ENCODE measurements around the gene RMI2.
"Not testable (repeated sequence)": the region's sequence is repeated elsewhere in the genome, so short reads cannot be mapped to it uniquely, and the experiment has no call there.

The RMI2 gene

DNA sequence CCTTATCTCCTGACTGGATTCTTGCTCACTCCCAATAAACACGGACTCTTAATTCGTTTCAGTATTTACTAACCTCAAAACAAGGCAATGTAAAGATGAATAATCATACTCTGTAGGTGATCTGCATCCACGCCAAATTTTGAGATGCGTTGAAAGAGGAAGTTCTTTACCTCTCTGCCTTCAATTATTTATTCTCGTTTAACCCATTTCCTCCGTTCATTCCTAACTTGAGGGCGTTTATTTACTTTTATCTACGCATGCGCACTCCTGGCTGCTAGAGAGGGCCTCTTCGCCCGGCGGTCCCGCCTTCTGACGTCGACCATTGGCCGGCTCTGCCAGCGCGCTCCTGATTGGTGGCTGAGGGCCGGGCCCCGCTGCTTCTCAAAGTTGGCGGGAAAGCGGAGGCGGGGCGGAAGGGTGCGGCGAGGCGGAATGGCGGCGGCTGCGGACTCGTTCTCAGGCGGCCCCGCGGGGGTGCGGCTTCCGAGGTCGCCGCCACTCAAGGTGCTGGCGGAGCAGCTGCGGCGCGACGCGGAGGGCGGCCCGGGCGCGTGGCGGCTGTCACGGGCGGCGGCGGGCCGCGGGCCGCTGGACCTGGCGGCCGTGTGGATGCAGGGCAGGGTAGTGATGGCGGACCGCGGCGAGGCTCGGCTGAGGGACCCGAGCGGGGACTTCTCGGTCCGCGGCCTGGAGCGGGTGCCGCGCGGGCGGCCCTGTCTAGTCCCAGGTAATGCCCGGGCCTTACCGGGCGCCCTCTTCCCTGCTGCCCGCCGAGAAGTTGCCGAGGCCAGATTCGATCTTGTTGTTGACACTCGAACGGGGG, at the start of gene RMI2:
Gene RMI2 (plus strand): TSS at position 420 of the 823 bp plus-strand sequence. CDS start 13 bp downstream, at position 433.
- peak; percentile 87 to 88 for DNase-seq (ENCODE audit: low read depth in 2 of 2)

DNA sequence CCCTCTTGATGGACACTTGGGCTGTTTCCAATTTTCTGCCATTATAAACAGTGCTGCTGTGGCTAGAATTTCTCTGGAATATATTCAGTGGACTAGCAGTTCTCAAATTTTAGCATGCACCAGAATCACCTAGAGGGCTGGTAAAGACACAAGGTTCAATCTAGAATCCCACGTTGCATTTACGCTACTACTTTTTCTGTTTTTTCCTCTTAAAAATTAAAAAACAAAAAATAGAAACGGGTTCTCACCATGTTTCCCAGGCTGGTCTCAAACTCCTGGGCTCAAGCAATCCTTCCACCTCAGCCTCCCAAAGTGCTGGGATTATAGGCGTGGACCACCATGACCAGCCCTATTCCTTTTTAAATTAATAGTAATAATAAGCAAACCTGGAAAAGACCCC, 49.6 kb upstream of the RMI2 start:
- no peak for DNase-seq (ENCODE audit: low read depth in 2 of 2)

DNA sequence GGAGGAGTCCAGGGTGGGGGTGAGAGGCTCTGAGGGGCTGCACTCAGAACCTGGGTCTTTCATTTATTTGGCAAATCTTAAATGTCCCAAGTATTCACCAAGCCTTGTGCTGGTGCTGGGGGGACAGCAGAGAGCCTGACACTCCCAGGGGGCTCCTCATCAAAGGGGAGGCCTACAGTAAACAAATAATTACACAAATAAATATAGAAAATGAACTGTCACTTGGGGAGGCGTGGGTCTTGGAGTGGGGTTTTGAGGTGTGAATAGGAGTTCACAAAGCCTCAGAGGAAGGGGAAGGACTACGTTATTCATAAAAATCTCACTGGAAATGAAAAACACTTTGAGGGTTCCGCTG, 48.9 kb upstream of the RMI2 start:
- no peak for DNase-seq (ENCODE audit: low read depth in 2 of 2)

DNA sequence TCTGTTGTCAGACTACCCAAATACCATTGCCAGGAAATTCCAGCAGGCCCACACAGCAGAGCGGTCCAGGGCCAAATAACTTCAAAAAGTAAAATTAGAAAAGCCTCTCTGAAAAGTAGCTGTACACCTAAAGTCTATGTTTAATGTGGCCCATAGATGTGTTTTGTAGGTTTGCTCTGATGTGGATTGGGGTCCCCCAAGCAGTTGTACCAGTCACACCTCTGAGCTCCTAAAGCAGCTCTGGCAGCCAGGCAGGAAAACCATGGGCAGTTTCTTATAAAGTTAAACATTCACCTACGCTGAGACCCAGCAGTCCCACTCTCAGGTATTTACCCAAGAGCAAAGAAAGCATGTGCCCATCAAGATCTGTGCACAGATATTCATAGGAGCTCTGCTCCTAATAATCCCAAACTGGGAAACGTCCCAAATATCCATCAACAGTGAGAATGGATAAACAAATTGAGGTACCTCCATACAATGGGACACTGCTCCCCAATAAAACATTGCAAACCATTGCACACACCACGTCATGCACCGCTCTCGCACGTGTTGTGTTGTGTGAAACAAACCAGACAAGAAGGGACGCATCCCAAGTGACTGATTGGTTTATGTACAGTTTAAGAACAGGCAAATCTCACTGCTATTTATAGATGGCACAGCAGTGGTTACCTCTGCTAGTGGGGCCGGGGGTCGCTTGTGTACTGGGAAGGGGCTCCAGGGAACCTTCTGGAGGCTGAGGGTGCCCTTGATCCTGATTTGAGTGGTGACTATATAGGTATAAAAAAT, 48.4 kb upstream of the RMI2 start:
- DNase-seq (ENCODE audit: low read depth in 2 of 2), result no peak

DNA sequence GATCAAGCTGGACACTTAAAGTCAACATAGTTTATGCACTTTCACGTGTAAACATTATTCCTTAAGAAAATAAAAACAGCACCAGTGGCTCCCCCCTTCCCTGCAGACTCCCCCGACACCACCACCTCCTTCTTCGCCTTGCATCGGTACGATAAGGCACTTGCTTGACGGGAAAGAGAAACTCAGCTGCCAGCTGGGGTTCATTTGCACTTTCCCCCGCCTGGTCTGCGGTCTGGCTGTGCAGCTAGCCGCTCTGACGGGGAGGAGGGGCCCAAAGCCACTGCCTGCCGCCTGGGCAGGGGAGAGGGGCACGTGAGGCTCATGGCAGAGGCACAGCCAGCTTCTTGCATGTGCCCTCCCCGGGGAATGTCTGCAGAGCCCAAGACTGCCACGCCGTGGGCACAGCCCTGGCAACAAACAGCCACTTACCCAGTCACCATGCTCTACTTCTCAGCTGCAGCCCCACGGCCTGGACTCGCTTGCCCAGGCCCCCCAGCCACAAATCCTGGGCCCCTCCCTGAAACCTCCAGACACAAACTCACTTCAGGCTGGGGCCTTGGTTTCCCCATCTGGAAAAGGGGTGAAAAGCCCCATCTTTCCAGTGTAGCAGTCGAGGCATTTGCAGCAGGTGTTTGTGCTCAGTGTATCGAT, 47.6 kb upstream of the RMI2 start:
- DNase-seq (ENCODE audit: low read depth in 2 of 2), result no peak

DNA sequence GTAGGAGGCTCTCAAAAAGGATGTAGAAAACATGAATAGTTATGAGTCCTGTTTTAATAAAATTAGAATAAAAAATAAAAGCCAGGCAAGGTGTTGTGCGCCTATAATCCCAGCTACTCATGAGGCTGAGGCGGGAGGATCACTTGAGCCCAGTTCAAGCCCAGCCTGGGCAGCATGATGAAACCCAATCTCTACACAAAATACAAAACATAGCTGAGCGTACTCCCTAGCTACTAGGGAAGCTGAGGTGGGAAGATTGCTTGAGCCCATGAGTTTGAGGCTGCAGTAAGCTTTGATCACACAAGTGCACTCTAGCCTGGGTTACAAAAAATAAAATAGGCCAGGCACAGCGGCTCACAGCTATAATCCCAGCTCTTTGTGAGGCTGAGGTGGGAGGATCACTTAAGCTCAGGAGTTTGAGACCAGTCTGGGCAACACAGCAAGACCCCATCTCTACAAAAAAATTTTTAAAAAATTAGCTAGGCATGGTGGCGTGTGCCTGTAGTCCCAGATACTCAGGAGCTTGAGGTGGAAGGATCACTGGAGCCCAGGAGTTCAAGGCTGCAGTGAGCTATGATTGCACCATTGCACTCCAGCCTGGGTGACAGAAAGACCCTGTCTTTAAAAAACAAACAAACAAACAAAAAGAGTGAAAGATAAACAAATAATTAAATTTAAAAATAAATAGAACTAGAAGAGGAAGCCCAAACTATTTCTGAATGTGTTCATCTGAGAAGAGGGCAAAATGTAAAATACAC, 46.9 kb upstream of the RMI2 start:
- no peak for DNase-seq (ENCODE audit: low read depth in 2 of 2)

DNA sequence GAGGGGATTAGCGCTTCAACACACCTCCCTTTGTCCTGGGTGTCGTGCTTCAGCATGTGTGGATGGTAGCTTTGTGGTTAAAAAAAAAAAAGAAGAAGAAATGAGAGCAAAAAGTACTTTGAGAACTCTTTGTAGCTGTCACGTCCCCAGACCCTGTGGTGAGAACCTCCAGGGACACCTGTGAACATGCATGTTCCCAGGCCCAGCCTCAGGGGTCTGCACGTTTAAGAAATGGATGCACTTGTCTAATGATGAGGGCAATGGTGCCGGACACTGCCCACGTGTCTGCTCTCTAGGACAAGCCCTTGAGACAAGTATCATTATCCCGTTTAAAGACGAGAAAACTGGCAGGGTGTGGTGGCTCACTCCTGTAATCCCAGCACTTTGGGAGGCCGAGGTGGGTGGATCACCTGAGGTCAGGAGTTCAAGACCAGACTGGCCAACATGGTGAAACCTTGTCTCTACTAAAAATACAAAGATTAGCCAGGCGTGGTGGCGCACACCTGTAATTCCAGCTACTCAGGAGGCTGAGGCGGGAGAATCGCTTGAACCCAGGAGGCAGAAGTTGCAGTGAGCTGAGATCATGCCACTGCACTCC, 46.2 kb upstream of the RMI2 start:
- DNase-seq (ENCODE audit: low read depth in 2 of 2), result not testable (repeated sequence)

DNA sequence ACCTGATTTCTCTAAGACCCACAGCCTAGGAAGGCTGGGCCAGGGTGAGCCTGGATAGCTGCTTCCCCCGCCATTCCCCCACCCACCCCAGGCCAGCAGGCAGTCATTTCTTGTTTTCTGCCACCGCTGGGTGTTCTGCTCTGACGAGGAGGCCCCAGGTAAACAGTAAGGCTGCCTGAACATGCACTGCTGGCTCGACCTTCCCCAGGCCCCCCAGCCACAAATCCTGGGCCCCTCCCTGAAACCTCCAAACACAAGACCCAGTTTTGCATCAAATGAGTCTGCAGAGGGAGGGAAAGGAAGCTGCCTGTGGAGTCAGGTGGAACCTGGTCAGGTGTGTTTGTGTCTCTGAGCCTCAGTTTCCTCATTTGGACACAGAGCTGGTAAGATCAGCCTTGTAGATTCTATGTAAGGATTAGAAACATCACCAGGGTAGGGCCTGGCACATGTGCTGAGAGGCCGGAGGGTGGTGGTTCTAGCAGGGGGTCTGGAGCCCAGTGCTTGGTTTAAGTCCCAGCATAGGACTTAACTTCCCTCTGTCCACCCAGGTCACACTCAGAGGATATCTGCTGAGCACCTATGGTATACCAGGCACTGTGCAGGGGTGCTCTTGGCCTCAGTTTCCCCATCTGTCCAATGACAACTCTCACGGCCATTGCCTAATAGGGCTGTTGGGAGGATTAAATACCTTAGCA, 45.2 kb upstream of the RMI2 start:
- no peak for DNase-seq (ENCODE audit: low read depth in 2 of 2)

DNA sequence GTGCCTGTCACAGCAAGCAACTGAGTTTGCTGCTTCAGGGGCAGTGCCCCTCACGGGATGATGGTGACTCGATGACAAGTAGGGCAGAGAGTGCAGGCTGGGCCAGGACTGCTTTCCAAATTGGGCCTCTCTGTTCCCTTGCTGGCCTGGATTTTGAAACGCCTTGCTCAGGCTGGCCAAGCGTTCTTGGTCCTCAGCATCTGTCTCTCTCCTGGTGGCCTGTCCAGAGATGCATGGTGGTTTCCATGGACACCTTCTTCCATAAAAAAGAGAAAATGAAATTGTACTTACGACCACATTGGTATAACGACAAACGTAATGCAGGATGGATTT, 44.7 kb upstream of the RMI2 start:
- no peak for DNase-seq (ENCODE audit: low read depth in 2 of 2)

DNA sequence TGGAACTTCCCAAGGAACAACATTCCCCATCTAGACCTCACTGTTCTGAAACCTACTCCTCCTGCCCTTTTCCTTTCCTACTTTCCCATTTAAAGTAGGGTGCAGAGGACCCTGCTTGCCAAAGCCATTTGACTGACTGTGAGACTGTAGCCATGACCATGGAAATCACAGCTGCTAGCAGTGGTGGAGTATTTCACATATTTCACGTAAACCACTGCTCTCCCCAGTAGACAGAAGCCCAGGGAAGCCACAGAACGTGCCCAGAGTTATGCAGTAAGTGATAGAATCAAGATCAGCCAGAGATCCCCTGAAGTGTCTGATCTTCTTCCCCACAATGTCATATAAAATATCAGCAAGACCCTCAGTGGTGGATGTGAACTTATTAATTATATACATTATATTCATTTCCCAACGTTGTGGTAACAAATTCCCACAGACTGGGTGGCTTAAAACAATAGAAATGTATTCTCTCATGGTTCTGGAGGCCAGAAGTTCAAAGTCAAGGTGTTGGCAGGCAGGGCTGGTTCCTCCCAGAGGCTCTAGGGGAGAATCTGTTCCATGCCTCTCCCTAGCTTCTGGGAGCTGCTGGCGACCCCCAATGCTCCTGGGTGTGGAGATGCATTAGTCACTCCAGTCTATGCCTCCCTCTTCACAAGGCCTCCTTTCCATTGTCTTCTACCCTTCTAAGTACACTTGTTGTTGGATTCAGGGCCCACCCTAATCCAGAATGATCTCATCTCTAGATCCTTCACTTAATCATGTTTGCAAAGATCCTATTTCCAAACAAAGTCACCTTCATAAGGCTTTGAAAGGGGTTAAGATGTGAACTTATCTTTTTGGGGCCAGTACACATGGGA, 43.4 kb upstream of the RMI2 start:
- no peak for DNase-seq (ENCODE audit: low read depth in 2 of 2)

DNA sequence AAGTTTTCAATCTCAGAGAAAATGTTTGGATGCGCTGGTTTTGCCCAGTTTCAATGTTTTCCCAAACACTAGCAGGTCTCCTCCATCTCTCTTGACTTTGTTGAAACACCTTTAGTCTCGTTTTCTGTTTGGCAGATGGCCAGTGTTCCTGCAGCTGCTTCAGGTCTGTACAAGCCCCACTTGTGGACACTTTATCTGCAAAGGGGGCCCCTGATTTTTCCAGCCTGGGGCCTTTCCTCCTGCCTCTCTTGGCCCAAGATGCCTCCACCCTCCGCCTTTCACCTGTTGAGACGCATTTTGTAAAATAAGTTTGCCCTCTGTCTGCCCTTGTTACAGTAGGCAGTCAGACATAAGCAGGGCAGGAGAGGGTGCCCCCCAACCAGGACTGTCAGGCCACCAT, 42.3 kb upstream of the RMI2 start:
- no peak for DNase-seq (ENCODE audit: low read depth in 2 of 2)

DNA sequence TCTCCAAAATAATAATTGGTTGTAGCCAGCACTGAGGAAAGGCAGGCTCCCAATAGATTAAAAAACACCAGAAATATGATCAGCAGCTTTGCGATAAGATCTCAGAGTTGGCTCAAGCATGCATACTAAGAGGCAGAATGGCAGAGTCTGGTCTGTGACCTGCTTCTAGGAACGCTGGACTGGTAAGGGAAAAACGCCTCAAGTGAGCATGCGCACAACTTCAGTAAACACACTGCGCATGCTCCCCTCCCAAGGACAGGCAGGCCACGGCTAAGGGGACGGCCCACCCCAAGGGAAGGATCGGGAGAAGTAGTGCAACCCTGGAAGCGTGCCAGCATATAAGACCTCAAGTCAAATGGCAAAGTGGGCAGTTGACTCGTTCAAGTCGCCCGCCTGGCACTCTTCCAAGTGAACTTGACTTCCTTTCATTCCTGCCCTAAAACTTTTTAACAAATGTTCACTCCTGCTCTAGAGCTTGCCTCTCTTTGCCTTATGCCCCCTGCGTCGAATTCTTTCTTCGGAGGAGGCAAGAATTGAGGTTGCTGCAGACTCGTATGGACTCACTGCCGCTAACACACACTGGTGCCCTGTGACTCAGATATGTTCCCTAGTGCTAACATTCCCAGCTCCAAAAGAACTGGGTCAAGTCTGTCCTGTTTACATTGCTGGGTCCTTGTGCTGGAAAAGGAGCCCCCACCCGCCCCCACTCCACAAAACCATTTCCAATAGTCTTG, 41.7 kb upstream of the RMI2 start:
- no peak for DNase-seq (ENCODE audit: low read depth in 2 of 2)

DNA sequence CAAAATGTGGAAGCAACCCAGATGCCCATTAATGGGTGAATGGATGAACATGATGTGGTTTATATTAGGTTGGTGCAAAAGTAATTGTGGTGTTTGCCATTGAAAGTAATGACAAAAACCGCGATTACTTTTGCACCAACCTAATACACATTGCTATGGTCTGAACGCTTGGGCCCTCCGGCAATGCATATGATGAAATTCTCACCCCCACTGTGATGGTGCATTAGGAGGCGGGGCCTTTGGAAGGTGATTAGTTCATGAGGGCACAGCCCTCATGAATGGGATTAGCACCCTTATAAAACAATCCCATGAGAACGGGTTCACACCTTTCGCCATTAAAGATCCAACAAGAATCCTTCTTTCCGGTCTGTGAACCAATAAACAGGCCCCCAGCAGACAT, 38.9 kb upstream of the RMI2 start:
- DNase-seq (ENCODE audit: low read depth in 2 of 2), result no peak

DNA sequence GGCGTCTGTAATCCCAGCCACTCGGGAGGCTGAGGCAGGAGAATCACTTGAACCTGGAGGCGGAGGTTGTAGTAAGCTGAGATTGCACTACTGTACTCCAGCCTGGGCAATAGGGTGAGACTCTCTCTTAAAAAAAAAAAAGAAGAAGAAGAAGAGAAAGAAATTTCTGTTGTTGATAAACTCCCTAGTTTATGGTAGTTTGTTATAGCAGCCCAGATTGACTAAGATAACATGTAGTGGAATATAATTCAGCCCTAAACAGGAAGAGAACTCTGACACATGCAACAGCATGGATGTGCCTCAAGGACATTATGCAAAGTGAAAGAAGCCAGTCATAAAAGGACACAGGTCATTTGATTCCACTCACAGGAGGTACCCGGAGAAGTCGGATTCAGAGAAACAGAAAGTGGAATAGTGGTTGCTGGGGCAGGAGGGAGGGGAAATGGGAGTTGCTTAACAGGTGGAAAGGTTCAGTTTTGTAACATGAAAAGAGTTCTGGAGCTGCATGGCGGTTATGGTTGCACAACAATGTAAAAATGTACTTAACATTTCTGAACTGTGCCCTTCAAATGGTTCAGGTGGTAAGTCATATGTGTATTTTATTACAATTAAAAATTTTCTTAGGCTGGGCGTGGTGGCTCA, 38.1 kb upstream of the RMI2 start:
- no peak for DNase-seq (ENCODE audit: low read depth in 2 of 2)

DNA sequence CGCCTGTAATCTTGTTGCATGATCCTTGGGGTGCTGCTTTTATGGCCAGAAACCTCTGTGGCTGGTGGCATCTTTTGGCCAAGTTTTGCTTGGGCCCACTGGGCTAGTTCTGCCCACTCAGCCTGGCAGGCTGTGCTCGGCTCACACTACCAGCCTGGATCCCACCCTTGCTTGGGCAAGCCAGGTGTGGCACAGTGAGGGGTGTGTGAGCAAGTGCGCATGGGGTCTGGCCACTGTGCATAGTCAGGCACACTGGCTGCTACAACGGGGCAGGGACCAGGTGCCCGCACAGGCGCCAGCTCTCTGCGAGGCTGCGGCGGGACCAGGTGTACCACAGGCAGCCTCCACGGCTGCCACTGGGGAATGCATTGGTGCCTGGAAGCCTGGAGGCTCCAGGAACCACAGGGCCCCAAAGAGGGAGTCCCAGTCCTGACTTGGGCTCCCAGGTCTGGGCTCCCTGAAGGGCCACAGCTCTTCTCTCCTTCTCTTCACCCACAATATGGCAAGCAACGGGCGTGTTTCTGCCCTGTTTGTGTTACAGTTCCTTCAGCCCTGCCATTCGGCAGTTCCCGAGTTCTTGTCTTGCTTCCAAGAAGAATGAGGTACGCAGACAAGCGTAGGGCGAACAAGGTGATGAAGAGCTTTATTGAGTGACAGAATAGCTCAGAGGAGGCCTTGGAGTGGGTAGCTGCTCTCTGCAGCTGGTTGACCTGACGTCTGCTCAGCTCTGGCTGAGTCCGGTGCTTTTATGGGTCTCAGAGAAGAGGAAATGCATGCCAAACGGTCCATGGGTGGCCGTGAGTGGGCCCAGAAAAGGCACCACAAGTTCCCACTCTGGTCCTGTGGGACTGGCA, 37.4 kb upstream of the RMI2 start:
- DNase-seq (ENCODE audit: low read depth in 2 of 2), result no peak

DNA sequence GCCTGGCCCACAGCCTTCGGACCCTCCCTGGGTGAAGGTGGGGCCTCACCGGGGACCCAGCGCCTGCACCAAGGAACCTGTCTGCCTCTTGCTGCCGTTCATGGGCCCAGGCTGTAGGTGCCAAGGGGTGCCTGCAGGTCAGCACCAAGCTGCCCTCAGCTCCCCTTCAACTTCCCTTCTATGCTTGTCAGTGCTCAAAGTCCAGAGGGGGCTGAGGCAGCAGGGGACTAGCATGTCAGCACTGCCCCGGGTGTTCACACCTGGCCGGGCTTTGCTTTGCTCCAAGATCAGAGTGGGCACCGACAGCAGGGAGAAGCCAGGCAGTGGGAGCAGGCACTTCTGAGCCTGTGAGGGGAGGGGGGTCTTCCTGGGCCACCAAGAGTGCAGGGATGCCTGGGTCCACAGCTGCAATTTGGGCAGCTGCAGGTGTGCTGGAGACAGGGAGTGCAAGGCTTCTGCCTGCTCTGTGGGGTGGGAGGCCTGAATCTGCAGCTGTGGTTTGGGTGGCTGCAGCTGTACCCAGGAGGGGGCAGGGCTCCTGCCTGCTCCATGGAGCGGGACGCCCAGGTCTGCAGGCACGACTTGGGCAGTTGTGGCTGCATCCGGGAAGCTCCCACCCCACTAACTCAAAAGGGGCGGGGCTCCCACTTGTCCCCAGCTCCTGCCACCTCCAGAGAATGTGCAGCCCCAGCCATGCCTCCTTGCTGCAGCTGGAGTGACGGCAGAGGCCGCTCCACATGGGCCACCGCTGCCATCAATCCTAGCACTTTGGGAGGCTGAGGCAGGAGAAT, 36.6 kb upstream of the RMI2 start:
- no peak for DNase-seq (ENCODE audit: low read depth in 2 of 2)

All from fibroblast of skin of left quadriceps (primary cell).